GM20431 (cell line): ENCODE measurements around the gene TMEM119.

ENCODE experiments used
- in situ Hi-C: fragments of 300-500 bp; cut with MseI, MboI; formaldehyde crosslinking; loops from one replicate; pipeline ENCODE4 v1.15.0; 2020; ENCODE audit warnings: low sequenced_read_pairs; ENCODE audit not compliant: unreplicated experiment

TMEM119 gene

GRCh38 chr12:108572166-108572790, 25.6 kb downstream of the TMEM119 start:
- in situ Hi-C loops, result no loop called here

GRCh38 chr12:108571609-108572165, 26.2 kb downstream of the TMEM119 start:
- in situ Hi-C loops, result no loop called here

GRCh38 chr12:108570743-108571608, 26.9 kb downstream of the TMEM119 start:
- in situ Hi-C loops, result no loop called here

GRCh38 chr12:108568338-108569154, 29.3 kb downstream of the TMEM119 start:
- in situ Hi-C loops, result loop anchor here (10.0 kb wide), 1 partner anchor 46 kb away; no protein-coding TSS in a partner anchor

- in situ Hi-C loops, result loop anchor here (10.0 kb wide), 1 partner anchor 47 kb away; no protein-coding TSS in a partner anchor
Measured at GRCh38 chr12:108567406-108568337, 30.2 kb downstream of the TMEM119 start.

- in situ Hi-C loops, result loop anchor here (10.0 kb wide), 1 partner anchor 48 kb away; no protein-coding TSS in a partner anchor
Measured at GRCh38 chr12:108566452-108566851, 31.4 kb downstream of the TMEM119 start.

- in situ Hi-C loops, result loop anchor here (10.0 kb wide), 1 partner anchor 49 kb away; no protein-coding TSS in a partner anchor
Measured at GRCh38 chr12:108565976-108566375, 31.9 kb downstream of the TMEM119 start.

GRCh38 chr12:108565146-108565545, 32.7 kb downstream of the TMEM119 start:
- in situ Hi-C loops, result loop anchor here (10.0 kb wide), 1 partner anchor 50 kb away; no protein-coding TSS in a partner anchor

GRCh38 chr12:108564724-108565123, 33.2 kb downstream of the TMEM119 start:
- in situ Hi-C loops, result loop anchor here (10.0 kb wide), 1 partner anchor 50 kb away; no protein-coding TSS in a partner anchor

GRCh38 chr12:108563804-108564151, 34.1 kb downstream of the TMEM119 start:
- in situ Hi-C loops, result loop anchor here (10.0 kb wide), 1 partner anchor 51 kb away; no protein-coding TSS in a partner anchor

- in situ Hi-C loops, result loop anchor here (10.0 kb wide), 1 partner anchor 52 kb away; no protein-coding TSS in a partner anchor
Measured at GRCh38 chr12:108563136-108563803, 34.6 kb downstream of the TMEM119 start.

GRCh38 chr12:108562348-108563135, 35.3 kb downstream of the TMEM119 start, which contains the start of gene ISCU:
Gene ISCU, plus strand, starts transcription at chr12:108562596. Its CDS starts 27 bp downstream, at chr12:108562623.
- in situ Hi-C loops, result loop anchor here (10.0 kb wide), 1 partner anchor 52 kb away; no protein-coding TSS in a partner anchor

GRCh38 chr12:108561852-108562347, 36.0 kb downstream of the TMEM119 start:
- in situ Hi-C loops, result loop anchor here (10.0 kb wide), 1 partner anchor 53 kb away; no protein-coding TSS in a partner anchor

- in situ Hi-C loops, result loop anchor here (10.0 kb wide), 1 partner anchor 54 kb away; no protein-coding TSS in a partner anchor
Measured at GRCh38 chr12:108560752-108561719, 36.8 kb downstream of the TMEM119 start, which contains the start of gene SART3. Gene SART3, minus strand, starts transcription at chr12:108561173. Its CDS starts 19 bp downstream, at chr12:108561154.

GRCh38 chr12:108560321-108560721, 37.6 kb downstream of the TMEM119 start:
- in situ Hi-C loops, result loop anchor here (10.0 kb wide), 1 partner anchor 54 kb away; no protein-coding TSS in a partner anchor
